GM18526 (cell line): ENCODE measurements around the gene PHLDB1.

Experiments
- POLR2A ChIP-seq: IDR thresholded peaks from 3 replicates; pipeline ENCODE4 v1.6.1; 2011; ENCODE audit not compliant: insufficient read length; ENCODE audit errors: extremely low read depth

Gene PHLDB1

GRCh38 chr11:118657238-118657637, 49.8 kb downstream of the PHLDB1 start:
- no peak for TF ChIP-seq POLR2A

- TF ChIP-seq POLR2A: no peak
These were observed 50.5 kb downstream of the PHLDB1 start for GRCh38 chr11:118657709-118658428.

- no peak for TF ChIP-seq POLR2A
These were observed 51.3 kb downstream of the PHLDB1 start for GRCh38 chr11:118658429-118659313.

GRCh38 chr11:118659314-118659952, 52.0 kb downstream of the PHLDB1 start:
- TF ChIP-seq POLR2A: no peak

GRCh38 chr11:118659953-118660680, 52.7 kb downstream of the PHLDB1 start:
- TF ChIP-seq POLR2A: no peak

- no peak for TF ChIP-seq POLR2A
These were observed 53.4 kb downstream of the PHLDB1 start for GRCh38 chr11:118660681-118661424.

GRCh38 chr11:118661425-118662301, 54.2 kb downstream of the PHLDB1 start:
- no peak for TF ChIP-seq POLR2A

GRCh38 chr11:118662401-118663271, 55.2 kb downstream of the PHLDB1 start:
- TF ChIP-seq POLR2A: no peak

- no peak for TF ChIP-seq POLR2A
These were observed 56.0 kb downstream of the PHLDB1 start for GRCh38 chr11:118663381-118663780.

GRCh38 chr11:118663902-118664301, 56.5 kb downstream of the PHLDB1 start:
- TF ChIP-seq POLR2A: no peak

- no peak for TF ChIP-seq POLR2A
These were observed 59.0 kb downstream of the PHLDB1 start for GRCh38 chr11:118666371-118666770.

GRCh38 chr11:118670063-118670462, 62.6 kb downstream of the PHLDB1 start:
- no peak for TF ChIP-seq POLR2A

GRCh38 chr11:118671254-118671653, 63.8 kb downstream of the PHLDB1 start:
- no peak for TF ChIP-seq POLR2A

GRCh38 chr11:118672846-118673245, 65.4 kb downstream of the PHLDB1 start:
- no peak for TF ChIP-seq POLR2A
